Measurements from ENCODE around the gene NHLRC4.

The NHLRC4 gene

GRCh38 chr16:566475-567372 is at the start of gene NHLRC4:
NHLRC4 (plus strand) TSS chr16:567005; CDS start chr16:568048, 1,043 bp downstream.
- peak within 1 kb of the TSS; percentile 82 for H3K27ac Mint-ChIP-seq
- peaks cover 27% of the 10 kb centered on the region for H3K4me1 Mint-ChIP-seq

GRCh38 chr16:518858-519257 is 47.9 kb upstream of the NHLRC4 start:
- Mint-ChIP-seq H3K27ac (no peak overlapping the region), H3K4me3 (no peak overlapping the region), H3K9me3 (no peaks in the 10 kb centered on the region), H3K27me3 (no peaks in the 10 kb centered on the region), H3K36me3 (no peaks in the 10 kb centered on the region), H3K4me1 (no peaks in the 10 kb centered on the region)

More at GRCh38 chr16:566475-567372, at the start of gene NHLRC4:
- H3K4me3 Mint-ChIP-seq: peak within 1 kb of the TSS; percentile 74
- no peaks in the 10 kb centered on the region for H3K27me3 Mint-ChIP-seq
- H3K9me3 Mint-ChIP-seq: no peaks in the 10 kb centered on the region
- no peaks in the 10 kb centered on the region for H3K36me3 Mint-ChIP-seq

GRCh38 chr16:519425-519824 is 47.4 kb upstream of the NHLRC4 start:
- Mint-ChIP-seq H3K4me1 (no peaks in the 10 kb centered on the region), H3K36me3 (no peaks in the 10 kb centered on the region), H3K27me3 (no peaks in the 10 kb centered on the region), H3K4me3 (no peak overlapping the region), H3K27ac (no peak overlapping the region), H3K9me3 (no peaks in the 10 kb centered on the region)

GRCh38 chr16:519841-520687 is 46.7 kb upstream of the NHLRC4 start:
- Mint-ChIP-seq H3K27ac (no peak overlapping the region), H3K36me3 (no peaks in the 10 kb centered on the region), H3K27me3 (no peaks in the 10 kb centered on the region), H3K4me3 (no peak overlapping the region), H3K4me1 (peaks cover under 1% of the 10 kb centered on the region), H3K9me3 (no peaks in the 10 kb centered on the region)

GRCh38 chr16:520847-521246 is 46.0 kb upstream of the NHLRC4 start:
- Mint-ChIP-seq H3K27me3 (no peaks in the 10 kb centered on the region), H3K9me3 (no peaks in the 10 kb centered on the region), H3K4me3 (no peak overlapping the region), H3K4me1 (peaks cover 9% of the 10 kb centered on the region), H3K36me3 (peaks cover 5% of the 10 kb centered on the region), H3K27ac (no peak overlapping the region)

- H3K9me3 Mint-ChIP-seq: no peaks in the 10 kb centered on the region
- H3K36me3 Mint-ChIP-seq: peaks cover 5% of the 10 kb centered on the region
- no peaks in the 10 kb centered on the region for H3K27me3 Mint-ChIP-seq
- H3K4me1 Mint-ChIP-seq: peaks cover 10% of the 10 kb centered on the region
- no peak overlapping the region for H3K27ac Mint-ChIP-seq
- no peak overlapping the region for H3K4me3 Mint-ChIP-seq
These were observed 45.2 kb upstream of the NHLRC4 start for GRCh38 chr16:521381-522210.

GRCh38 chr16:522320-523096 is 44.3 kb upstream of the NHLRC4 start:
- H3K4me3 Mint-ChIP-seq: no peak overlapping the region
- no peaks in the 10 kb centered on the region for H3K27me3 Mint-ChIP-seq
- H3K27ac Mint-ChIP-seq: peak overlapping the region; percentile 55
- peaks cover 5% of the 10 kb centered on the region for H3K36me3 Mint-ChIP-seq
- no peaks in the 10 kb centered on the region for H3K9me3 Mint-ChIP-seq
- peaks cover 10% of the 10 kb centered on the region for H3K4me1 Mint-ChIP-seq

GRCh38 chr16:523097-523741 is 43.6 kb upstream of the NHLRC4 start:
- Mint-ChIP-seq H3K9me3 (no peaks in the 10 kb centered on the region), H3K27ac (peak overlapping the region; percentile 55), H3K36me3 (peaks cover 5% of the 10 kb centered on the region), H3K4me3 (no peak overlapping the region), H3K4me1 (peaks cover 10% of the 10 kb centered on the region), H3K27me3 (no peaks in the 10 kb centered on the region)

- Mint-ChIP-seq H3K4me1 (peaks cover 10% of the 10 kb centered on the region), H3K9me3 (no peaks in the 10 kb centered on the region), H3K27ac (peak overlapping the region; percentile 51), H3K36me3 (peaks cover 7% of the 10 kb centered on the region), H3K27me3 (no peaks in the 10 kb centered on the region), H3K4me3 (no peak overlapping the region)
These were observed 42.3 kb upstream of the NHLRC4 start for GRCh38 chr16:524274-525040.

- Mint-ChIP-seq H3K27ac (peak overlapping the region; percentile 100), H3K9me3 (no peaks in the 10 kb centered on the region), H3K4me1 (peaks cover 14% of the 10 kb centered on the region), H3K4me3 (peak overlapping the region; percentile 88), H3K36me3 (peaks cover 7% of the 10 kb centered on the region), H3K27me3 (no peaks in the 10 kb centered on the region)
These were observed 41.7 kb upstream of the NHLRC4 start for GRCh38 chr16:525123-525519.

GRCh38 chr16:525520-526180 is 41.2 kb upstream of the NHLRC4 start:
- Mint-ChIP-seq H3K27me3 (no peaks in the 10 kb centered on the region), H3K36me3 (peaks cover 7% of the 10 kb centered on the region), H3K9me3 (no peaks in the 10 kb centered on the region), H3K27ac (peak overlapping the region; percentile 100), H3K4me3 (peak overlapping the region; percentile 88), H3K4me1 (peaks cover 19% of the 10 kb centered on the region)

- no peaks in the 10 kb centered on the region for H3K9me3 Mint-ChIP-seq
- no peaks in the 10 kb centered on the region for H3K27me3 Mint-ChIP-seq
- peak overlapping the region; percentile 100 for H3K27ac Mint-ChIP-seq
- peaks cover 7% of the 10 kb centered on the region for H3K36me3 Mint-ChIP-seq
- peak overlapping the region; percentile 88 for H3K4me3 Mint-ChIP-seq
- H3K4me1 Mint-ChIP-seq: peaks cover 19% of the 10 kb centered on the region
These were observed 40.4 kb upstream of the NHLRC4 start for GRCh38 chr16:526181-527014.
